ENCODE data around the gene ASCL3. TPM values are rescaled to one million over a fixed set of nuclear protein-coding genes. Genes with fewer than 3 reads are reported as not detected.

The ASCL3 gene
- total and polyA plus RNA-seq, 2 experiments from 2014 or later, result not detected

GRCh38 chr11:8925711-8926110, 17.1 kb downstream of the ASCL3 start:
- Histone ChIP-seq H3K27ac (no peak overlapping the region), H3K4me1 (ENCODE audit: low read depth) (no peaks in the 10 kb centered on the region), H3K36me3 (peaks cover 5% of the 10 kb centered on the region), H3K4me3 (no peak overlapping the region), H3K27me3 (no peaks in the 10 kb centered on the region), H3K9me3 (ENCODE audit: low read depth) (no peaks in the 10 kb centered on the region)
- no peak for TF ChIP-seq CTCF (IDR thresholded peaks at IDR 0.05; ENCODE audit: low read depth, low read length)
- DNase-seq (ENCODE audit: low read depth in 1 of 2, low spot score in 1 of 2), result no peak

GRCh38 chr11:8922691-8923090, 20.1 kb downstream of the ASCL3 start:
- Histone ChIP-seq H3K4me3 (no peak overlapping the region), H3K4me1 (ENCODE audit: low read depth) (no peaks in the 10 kb centered on the region), H3K27me3 (no peaks in the 10 kb centered on the region), H3K9me3 (ENCODE audit: low read depth) (no peaks in the 10 kb centered on the region), H3K36me3 (peaks cover 19% of the 10 kb centered on the region), H3K27ac (no peak overlapping the region)
- DNase-seq (ENCODE audit: low read depth in 1 of 2, low spot score in 1 of 2), result no peak
- no peak for TF ChIP-seq CTCF (IDR thresholded peaks at IDR 0.05; ENCODE audit: low read depth, low read length)

GRCh38 chr11:8917157-8917825, 25.5 kb downstream of the ASCL3 start:
- H3K36me3 ChIP-seq, result peaks cover 23% of the 10 kb centered on the region
- peak; percentile 56 to 94 for DNase-seq (ENCODE audit: low read depth in 1 of 2, low spot score in 1 of 2)
- no peaks in the 10 kb centered on the region for H3K9me3 ChIP-seq (ENCODE audit: low read depth)
- peak overlapping the region; percentile 79 for H3K27ac ChIP-seq
- H3K4me1 ChIP-seq (ENCODE audit: low read depth), result peaks cover 12% of the 10 kb centered on the region
- TF ChIP-seq CTCF (IDR thresholded peaks at IDR 0.05; ENCODE audit: low read depth, low read length), result peak; percentile 10
- no peak overlapping the region for H3K4me3 ChIP-seq
- no peaks in the 10 kb centered on the region for H3K27me3 ChIP-seq

GRCh38 chr11:8914661-8915018, 28.2 kb downstream of the ASCL3 start:
- DNase-seq (ENCODE audit: low read depth in 1 of 2, low spot score in 1 of 2), result no peak
- Histone ChIP-seq H3K4me3 (no peak overlapping the region), H3K27me3 (no peaks in the 10 kb centered on the region), H3K9me3 (ENCODE audit: low read depth) (no peaks in the 10 kb centered on the region), H3K4me1 (ENCODE audit: low read depth) (peaks cover 15% of the 10 kb centered on the region), H3K36me3 (peaks cover 9% of the 10 kb centered on the region), H3K27ac (no peak overlapping the region)
- no peak for TF ChIP-seq CTCF (IDR thresholded peaks at IDR 0.05; ENCODE audit: low read depth, low read length)

- peak overlapping the region; percentile 19 for H3K27ac ChIP-seq
- H3K4me1 ChIP-seq (ENCODE audit: low read depth), result peaks cover 15% of the 10 kb centered on the region
- no peak overlapping the region for H3K4me3 ChIP-seq
- H3K27me3 ChIP-seq, result no peaks in the 10 kb centered on the region
- DNase-seq (ENCODE audit: low read depth in 1 of 2, low spot score in 1 of 2), result peak; percentile 59 to 68
- TF ChIP-seq CTCF (IDR thresholded peaks at IDR 0.05; ENCODE audit: low read depth, low read length), result peak; percentile 74
- no peaks in the 10 kb centered on the region for H3K9me3 ChIP-seq (ENCODE audit: low read depth)
- peaks cover 9% of the 10 kb centered on the region for H3K36me3 ChIP-seq
Measured at GRCh38 chr11:8913961-8914660, 28.7 kb downstream of the ASCL3 start.
